Caco-2 (cell line): ENCODE data around the gene NPAS3. TPM values are rescaled to one million over a fixed set of nuclear protein-coding genes. Genes with fewer than 3 reads are reported as not detected.

Experiments
- BruUV-seq: library from RNA; stranded (reverse); fragments of 400-500 nt; replicated peaks from 2 replicates; lab custom pipeline; 2021; lab: Mats Ljungman, UMichigan
- CTCF ChIA-PET: fragments of 300-600 bp; sonication (Branson Sonifier 250); formaldehyde crosslinking; loops from one replicate; lab custom pipeline; 2022; ENCODE audit warnings: antibody characterized with exemption; lab: Charles Lee
- POLR2A ChIA-PET: fragments of 300-600 bp; sonication (Branson Sonifier 250); formaldehyde crosslinking; loops from one replicate; lab custom pipeline; 2022; ENCODE audit warnings: antibody characterized with exemption; lab: Charles Lee
- DNase-seq, 2 experiments: peaks; one replicate each; pipeline versions ENCODE4 v3.0.0 to v3.0.0-alpha.2; 2020 to 2022
- H3K27me3 ChIP-seq: replicated peaks from 2 replicates; pipeline ENCODE4 v1.6.0; 2011; ENCODE audit warnings: low read length; ENCODE audit not compliant: control insufficient read depth, insufficient read depth
- H3K36me3 ChIP-seq: 2 replicates; pipeline ENCODE4 v1.5.1; 2011; ENCODE audit warnings: low read length; ENCODE audit not compliant: control insufficient read depth, insufficient read depth
- H3K4me1 ChIP-seq: fragments of 250-450 bp; sonication (Bioruptor Pico); 2 replicates; pipeline ENCODE4 v1.5.1; 2020; ENCODE audit warnings: mild to moderate bottlenecking
- H3K4me3 ChIP-seq: 2 replicates; pipeline ENCODE4 v1.5.1; 2011; ENCODE audit warnings: low read depth, mild to moderate bottlenecking, control low read depth, low read length
- H3K9me3 ChIP-seq: fragments of 250-450 bp; sonication (Bioruptor Pico); 2 replicates; pipeline ENCODE4 v1.5.1; 2020; ENCODE audit warnings: mild to moderate bottlenecking, moderate library complexity
- H3K27ac Mint-ChIP-seq: one replicate; pipeline ENCODE4 v1.8.0; 2022; ENCODE audit warnings: mixed read lengths; ENCODE audit not compliant: unreplicated experiment
- H3K27me3 Mint-ChIP-seq: one replicate; pipeline ENCODE4 v1.8.0; 2022; ENCODE audit warnings: mixed read lengths; ENCODE audit not compliant: insufficient read depth, unreplicated experiment
- H3K36me3 Mint-ChIP-seq: one replicate; pipeline ENCODE4 v1.8.0; 2022; ENCODE audit warnings: mild to moderate bottlenecking, mixed read lengths; ENCODE audit not compliant: insufficient read depth, unreplicated experiment
- H3K4me1 Mint-ChIP-seq: one replicate; pipeline ENCODE4 v1.8.0; 2022; ENCODE audit warnings: low read depth, mixed read lengths; ENCODE audit not compliant: unreplicated experiment
- H3K4me3 Mint-ChIP-seq: one replicate; pipeline ENCODE4 v1.8.0; 2022; ENCODE audit warnings: mild to moderate bottlenecking, moderate library complexity, mixed read lengths; ENCODE audit not compliant: unreplicated experiment
- H3K9me3 Mint-ChIP-seq: one replicate; pipeline ENCODE4 v1.8.0; 2022; ENCODE audit warnings: mixed read lengths; ENCODE audit not compliant: unreplicated experiment
- CTCF ChIP-seq, 2 experiments: fragments of 200-600 bp in 1 of 2; IDR thresholded peaks; 1 replicate in 1 of 2; 2 replicates in 1 of 2; pipeline versions ENCODE4 v1.5.1 to v1.8.0; 2011 to 2022; ENCODE audit warnings: antibody characterized with exemption in 1 of 2, control low read depth in 1 of 2, inconsistent platforms in 1 of 2, low read depth in 1 of 2, low read length in 1 of 2, mild to moderate bottlenecking in 1 of 2, moderate library complexity in 1 of 2; ENCODE audit not compliant: insufficient read depth in 1 of 2, severe bottlenecking in 1 of 2, unreplicated experiment in 1 of 2
- intact Hi-C: fragments of 100-400 bp; cut with micrococcal nuclease; formaldehyde crosslinking; loops from one replicate; pipeline ENCODE4 v1.10.0; 2022; ENCODE audit not compliant: unreplicated experiment
- total RNA-seq: library from RNA; stranded (reverse); gene quantifications from 2 replicates; pipeline ENCODE4 v1.2.3, GENCODE V29; 2022

The NPAS3 gene
- total RNA-seq, 1 experiment from 2014 or later, result not detected

DNA sequence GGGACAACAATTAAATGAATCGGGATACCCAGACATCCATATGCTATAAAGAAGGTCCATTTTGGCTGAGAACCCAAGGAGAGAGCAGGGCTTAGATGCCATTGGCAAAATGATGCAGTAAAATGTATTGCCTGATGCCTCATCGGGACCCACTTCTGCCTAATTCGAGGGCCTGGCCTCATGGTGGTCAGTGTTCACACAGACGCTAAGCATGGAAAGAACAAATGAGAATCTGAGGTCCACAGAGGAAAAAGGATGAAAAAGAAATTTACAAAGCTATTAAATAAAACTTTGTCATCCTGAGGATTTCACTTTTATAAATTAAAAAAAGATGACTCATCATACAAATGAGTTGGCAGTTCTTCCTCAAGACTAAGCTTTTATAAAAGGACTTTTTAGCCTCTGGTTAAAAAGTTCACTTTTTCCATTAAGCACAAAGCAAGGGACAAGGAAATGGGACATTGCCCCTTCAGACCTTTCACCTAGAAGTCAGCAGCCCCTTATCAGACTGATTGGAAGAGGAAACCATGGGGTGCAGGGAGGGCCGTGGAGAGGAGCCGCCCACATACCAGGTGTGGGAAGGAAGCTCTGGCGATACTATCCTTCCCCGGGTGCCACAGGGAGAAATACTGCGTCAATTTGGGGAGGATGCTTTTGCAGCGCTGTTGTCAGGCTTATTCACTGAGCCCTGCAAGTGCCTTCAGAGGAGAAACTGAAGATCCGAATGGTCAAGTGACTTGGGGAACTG, 836.2 kb downstream of the NPAS3 start:
- H3K27me3 ChIP-seq, result no peaks in the 10 kb centered on the region
- Mint-ChIP-seq H3K27ac (no peak overlapping the region), H3K9me3 (no peaks in the 10 kb centered on the region), H3K4me3 (no peak overlapping the region), H3K4me1 (peaks cover 4% of the 10 kb centered on the region), H3K36me3 (no peaks in the 10 kb centered on the region), H3K27me3 (no peaks in the 10 kb centered on the region)
- no peak for DNase-seq
- H3K9me3 ChIP-seq, result no peaks in the 10 kb centered on the region
- POLR2A ChIA-PET, result no interaction called here
- TF ChIP-seq CTCF (IDR thresholded peaks at IDR 0.05; ENCODE audit: insufficient read depth in 1 of 2, low read depth in 1 of 2, low read length in 1 of 2, severe bottlenecking in 1 of 2, unreplicated experiment in 1 of 2), result no peak
- CTCF ChIA-PET, result no interaction called here
- intact Hi-C loops, result no loop called here
- no TSS peak for BruUV-seq
- no peak overlapping the region for H3K4me3 ChIP-seq
- no peaks in the 10 kb centered on the region for H3K36me3 ChIP-seq
- peaks cover 7% of the 10 kb centered on the region for H3K4me1 ChIP-seq

DNA sequence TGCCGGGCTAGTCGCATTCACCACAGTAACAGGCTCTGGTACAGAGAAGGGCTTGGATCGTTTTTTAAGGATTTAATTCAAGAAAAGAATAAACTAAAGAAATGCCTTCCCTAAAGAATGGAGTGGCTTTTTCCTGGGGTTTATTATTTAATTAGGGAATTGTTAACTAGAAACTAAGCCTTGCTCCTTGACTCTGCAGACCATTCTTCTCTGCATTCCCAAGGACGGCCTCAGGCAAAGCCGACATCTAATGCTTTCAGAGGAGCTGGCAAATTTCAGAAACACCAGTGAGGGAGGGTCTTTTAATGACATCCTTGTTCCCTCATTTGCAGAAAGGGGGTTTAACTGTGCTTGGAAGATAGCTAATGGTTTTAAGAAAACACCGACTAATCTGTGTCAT, 838.2 kb downstream of the NPAS3 start:
- no peaks in the 10 kb centered on the region for H3K36me3 ChIP-seq
- H3K4me1 ChIP-seq, result peaks cover 10% of the 10 kb centered on the region
- no peaks in the 10 kb centered on the region for H3K9me3 Mint-ChIP-seq
- H3K4me3 Mint-ChIP-seq, result no peak overlapping the region
- BruUV-seq, result no TSS peak
- no peak overlapping the region for H3K4me3 ChIP-seq
- intact Hi-C loops, result no loop called here
- H3K9me3 ChIP-seq, result no peaks in the 10 kb centered on the region
- DNase-seq, result no peak
- ChIA-PET POLR2A (no interaction called here), CTCF (no interaction called here)
- no peaks in the 10 kb centered on the region for H3K27me3 Mint-ChIP-seq
- no peak for TF ChIP-seq CTCF (IDR thresholded peaks at IDR 0.05; ENCODE audit: insufficient read depth in 1 of 2, low read depth in 1 of 2, low read length in 1 of 2, severe bottlenecking in 1 of 2, unreplicated experiment in 1 of 2)
- no peaks in the 10 kb centered on the region for H3K36me3 Mint-ChIP-seq
- peaks cover 7% of the 10 kb centered on the region for H3K4me1 Mint-ChIP-seq
- no peaks in the 10 kb centered on the region for H3K27me3 ChIP-seq
- H3K27ac Mint-ChIP-seq, result no peak overlapping the region

- ChIA-PET CTCF (no interaction called here), POLR2A (no interaction called here)
- Mint-ChIP-seq H3K27ac (no peak overlapping the region), H3K4me3 (no peak overlapping the region), H3K9me3 (no peaks in the 10 kb centered on the region), H3K4me1 (peaks cover 7% of the 10 kb centered on the region), H3K36me3 (no peaks in the 10 kb centered on the region), H3K27me3 (no peaks in the 10 kb centered on the region)
- no peaks in the 10 kb centered on the region for H3K9me3 ChIP-seq
- no peaks in the 10 kb centered on the region for H3K27me3 ChIP-seq
- intact Hi-C loops, result no loop called here
- no peak for DNase-seq
- no peak overlapping the region for H3K4me3 ChIP-seq
- BruUV-seq, result no TSS peak
- H3K36me3 ChIP-seq, result no peaks in the 10 kb centered on the region
- H3K4me1 ChIP-seq, result peaks cover 10% of the 10 kb centered on the region
- no peak for TF ChIP-seq CTCF (IDR thresholded peaks at IDR 0.05; ENCODE audit: insufficient read depth in 1 of 2, low read depth in 1 of 2, low read length in 1 of 2, severe bottlenecking in 1 of 2, unreplicated experiment in 1 of 2)
Measured at GRCh38 chr14:33777681-33778080, 839.0 kb downstream of the NPAS3 start.
